ENCODE data around the gene ABHD6. TPM values are rescaled to one million over a fixed set of nuclear protein-coding genes. Genes with fewer than 3 reads are reported as not detected.

The ABHD6 gene
- polyA plus RNA-seq, 1 experiment: 9.2 TPM

GRCh38 chr3:58202917-58203360, 34.7 kb upstream of the ABHD6 start:
- no peak for DNase-seq (ENCODE audit: low read depth)
- Histone ChIP-seq H3K27me3 (ENCODE audit: control insufficient read depth, insufficient read depth, low read length) (peaks cover 1% of the 10 kb centered on the region; the same call in 1 of the 2 replicates), H3K36me3 (ENCODE audit: control insufficient read depth, insufficient read depth, low read length) (no peaks in the 10 kb centered on the region), H3K4me3 (ENCODE audit: low read depth, low read length) (no peak overlapping the region)
- CTCF ChIA-PET: interaction anchor here (0.6 to 4.8 kb wide), 7 partner anchors 12 to 116 kb away, joined by 3 to 34 read pairs (median 3); partner anchors contain the start of genes HTD2 and RPP14
- TF ChIP-seq CTCF (IDR thresholded peaks at IDR 0.05; ENCODE audit: insufficient read depth, low read depth, low read length): no peak
- POLR2A ChIA-PET: no interaction called here

GRCh38 chr3:58203541-58203940, 34.1 kb upstream of the ABHD6 start:
- Histone ChIP-seq H3K36me3 (ENCODE audit: control insufficient read depth, insufficient read depth, low read length) (no peaks in the 10 kb centered on the region), H3K27me3 (ENCODE audit: control insufficient read depth, insufficient read depth, low read length) (peaks cover 1% of the 10 kb centered on the region; the same call in 1 of the 2 replicates), H3K4me3 (ENCODE audit: low read depth, low read length) (no peak overlapping the region)
- POLR2A ChIA-PET: no interaction called here
- TF ChIP-seq CTCF (IDR thresholded peaks at IDR 0.05; ENCODE audit: insufficient read depth, low read depth, low read length): no peak
- CTCF ChIA-PET: interaction anchor here (0.9 to 4.8 kb wide), 6 partner anchors 12 to 103 kb away, joined by 3 to 34 read pairs (median 5); partner anchors contain the start of genes HTD2 and RPP14
- DNase-seq (ENCODE audit: low read depth): no peak

GRCh38 chr3:58204720-58205119, 32.9 kb upstream of the ABHD6 start:
- CTCF ChIA-PET: interaction anchor here (0.5 to 4.8 kb wide), 5 partner anchors 11 to 102 kb away, joined by 3 to 34 read pairs (median 4); partner anchors contain the start of genes HTD2 and RPP14
- H3K4me3 ChIP-seq (ENCODE audit: low read depth, low read length): no peak overlapping the region
- DNase-seq (ENCODE audit: low read depth): no peak
- TF ChIP-seq CTCF (IDR thresholded peaks at IDR 0.05; ENCODE audit: insufficient read depth, low read depth, low read length): no peak
- no peaks in the 10 kb centered on the region for H3K36me3 ChIP-seq (ENCODE audit: control insufficient read depth, insufficient read depth, low read length)
- H3K27me3 ChIP-seq (ENCODE audit: control insufficient read depth, insufficient read depth, low read length): peaks cover 1% of the 10 kb centered on the region; the same call in 1 of the 2 replicates
- POLR2A ChIA-PET: no interaction called here

- Histone ChIP-seq H3K4me3 (ENCODE audit: low read depth, low read length) (no peak overlapping the region), H3K36me3 (ENCODE audit: control insufficient read depth, insufficient read depth, low read length) (no peaks in the 10 kb centered on the region), H3K27me3 (ENCODE audit: control insufficient read depth, insufficient read depth, low read length) (peaks cover 3% of the 10 kb centered on the region; the same call in 1 of the 2 replicates)
- ChIA-PET CTCF (interaction anchor here (0.6 to 4.8 kb wide), 3 partner anchors 9 to 401 kb away, joined by 3 to 34 read pairs (median 3); no protein-coding TSS in a partner anchor), POLR2A (no interaction called here)
- no peak for TF ChIP-seq CTCF (IDR thresholded peaks at IDR 0.05; ENCODE audit: insufficient read depth, low read depth, low read length)
- no peak for DNase-seq (ENCODE audit: low read depth)
These were observed 31.6 kb upstream of the ABHD6 start for GRCh38 chr3:58205981-58206380.

GRCh38 chr3:58206406-58207011, 31.1 kb upstream of the ABHD6 start:
- POLR2A ChIA-PET: no interaction called here
- Histone ChIP-seq H3K27me3 (ENCODE audit: control insufficient read depth, insufficient read depth, low read length) (peaks cover 3% of the 10 kb centered on the region; the same call in 1 of the 2 replicates), H3K36me3 (ENCODE audit: control insufficient read depth, insufficient read depth, low read length) (no peaks in the 10 kb centered on the region), H3K4me3 (ENCODE audit: low read depth, low read length) (no peak overlapping the region)
- no peak for TF ChIP-seq CTCF (IDR thresholded peaks at IDR 0.05; ENCODE audit: insufficient read depth, low read depth, low read length)
- CTCF ChIA-PET: interaction anchor here (2.9 to 4.8 kb wide), 2 partner anchors 9 to 18 kb away, joined by 13 to 34 read pairs; no protein-coding TSS in a partner anchor
- peak; percentile 16 for DNase-seq (ENCODE audit: low read depth)

All from BJ (cell line).